Ishikawa (cell line): Measurements from ENCODE around the gene SRPX.

Experiments
- CEBPB ChIP-seq: IDR thresholded peaks from 2 replicates; pipeline ENCODE4 v1.6.1; 2012
- CREB1 ChIP-seq: IDR thresholded peaks from 2 replicates; pipeline ENCODE4 v1.6.1; 2012; ENCODE audit warnings: low read depth
- EP300 ChIP-seq: IDR thresholded peaks from 2 replicates; pipeline ENCODE4 v1.6.1; 2012; ENCODE audit warnings: borderline replicate concordance
- FOXM1 ChIP-seq: IDR thresholded peaks from 2 replicates; pipeline ENCODE4 v1.6.1; 2012; ENCODE audit warnings: low read depth, borderline replicate concordance
- MAX ChIP-seq: IDR thresholded peaks from 2 replicates; pipeline ENCODE4 v1.6.1; 2012
- NFIC ChIP-seq: IDR thresholded peaks from 2 replicates; pipeline ENCODE4 v1.6.1; 2012
- RAD21 ChIP-seq: IDR thresholded peaks from 2 replicates; pipeline ENCODE4 v1.6.1; 2012; ENCODE audit warnings: low read depth
- TAF1 ChIP-seq: IDR thresholded peaks from 2 replicates; pipeline ENCODE4 v1.6.1; 2012; ENCODE audit warnings: low read depth, mild to moderate bottlenecking
- TCF12 ChIP-seq: IDR thresholded peaks from 2 replicates; pipeline ENCODE4 v1.6.1; 2012; ENCODE audit warnings: low read depth
- YY1 ChIP-seq: IDR thresholded peaks from 2 replicates; pipeline ENCODE4 v1.6.1; 2012; ENCODE audit warnings: low read depth
- ZBTB7A ChIP-seq: IDR thresholded peaks from 2 replicates; pipeline ENCODE4 v1.6.1; 2012; ENCODE audit warnings: low read depth
- TF ChIP-seq, protein P1 (sequence below): IDR thresholded peaks from 2 replicates; pipeline ENCODE4 v1.6.1; 2012
- TF ChIP-seq, protein P2 (sequence below): IDR thresholded peaks from 2 replicates; pipeline ENCODE4 v1.6.1; 2012; ENCODE audit warnings: low read depth, mild to moderate bottlenecking

DNA sequence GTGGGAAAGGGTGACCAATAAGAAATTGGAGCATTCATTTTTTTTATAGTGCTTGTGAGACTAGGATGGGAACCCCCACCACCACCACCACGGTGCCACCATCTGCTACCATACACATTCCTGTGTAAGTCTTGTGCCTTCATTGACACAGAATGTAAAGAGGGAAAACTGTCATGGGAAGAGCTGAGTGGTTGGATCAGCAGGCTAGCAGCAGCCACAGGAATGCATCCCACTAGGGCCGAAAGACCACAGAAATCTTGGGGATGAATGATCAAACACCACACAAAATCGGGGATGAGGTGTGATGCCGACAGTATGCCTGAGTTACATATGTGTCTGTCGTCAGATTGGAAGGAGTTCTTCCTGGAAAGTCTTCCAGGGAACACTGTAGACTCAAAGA lies 69.2 kb downstream of the SRPX start:
- no peak for TF ChIP-seq ZBTB7A
- TF ChIP-seq, protein P1, sequence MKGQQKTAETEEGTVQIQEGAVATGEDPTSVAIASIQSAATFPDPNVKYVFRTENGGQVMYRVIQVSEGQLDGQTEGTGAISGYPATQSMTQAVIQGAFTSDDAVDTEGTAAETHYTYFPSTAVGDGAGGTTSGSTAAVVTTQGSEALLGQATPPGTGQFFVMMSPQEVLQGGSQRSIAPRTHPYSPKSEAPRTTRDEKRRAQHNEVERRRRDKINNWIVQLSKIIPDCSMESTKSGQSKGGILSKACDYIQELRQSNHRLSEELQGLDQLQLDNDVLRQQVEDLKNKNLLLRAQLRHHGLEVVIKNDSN = no peak
- no peak for TF ChIP-seq NFIC
- TF ChIP-seq YY1 = no peak
- TF ChIP-seq TAF1 = no peak
- TF ChIP-seq, protein P2, sequence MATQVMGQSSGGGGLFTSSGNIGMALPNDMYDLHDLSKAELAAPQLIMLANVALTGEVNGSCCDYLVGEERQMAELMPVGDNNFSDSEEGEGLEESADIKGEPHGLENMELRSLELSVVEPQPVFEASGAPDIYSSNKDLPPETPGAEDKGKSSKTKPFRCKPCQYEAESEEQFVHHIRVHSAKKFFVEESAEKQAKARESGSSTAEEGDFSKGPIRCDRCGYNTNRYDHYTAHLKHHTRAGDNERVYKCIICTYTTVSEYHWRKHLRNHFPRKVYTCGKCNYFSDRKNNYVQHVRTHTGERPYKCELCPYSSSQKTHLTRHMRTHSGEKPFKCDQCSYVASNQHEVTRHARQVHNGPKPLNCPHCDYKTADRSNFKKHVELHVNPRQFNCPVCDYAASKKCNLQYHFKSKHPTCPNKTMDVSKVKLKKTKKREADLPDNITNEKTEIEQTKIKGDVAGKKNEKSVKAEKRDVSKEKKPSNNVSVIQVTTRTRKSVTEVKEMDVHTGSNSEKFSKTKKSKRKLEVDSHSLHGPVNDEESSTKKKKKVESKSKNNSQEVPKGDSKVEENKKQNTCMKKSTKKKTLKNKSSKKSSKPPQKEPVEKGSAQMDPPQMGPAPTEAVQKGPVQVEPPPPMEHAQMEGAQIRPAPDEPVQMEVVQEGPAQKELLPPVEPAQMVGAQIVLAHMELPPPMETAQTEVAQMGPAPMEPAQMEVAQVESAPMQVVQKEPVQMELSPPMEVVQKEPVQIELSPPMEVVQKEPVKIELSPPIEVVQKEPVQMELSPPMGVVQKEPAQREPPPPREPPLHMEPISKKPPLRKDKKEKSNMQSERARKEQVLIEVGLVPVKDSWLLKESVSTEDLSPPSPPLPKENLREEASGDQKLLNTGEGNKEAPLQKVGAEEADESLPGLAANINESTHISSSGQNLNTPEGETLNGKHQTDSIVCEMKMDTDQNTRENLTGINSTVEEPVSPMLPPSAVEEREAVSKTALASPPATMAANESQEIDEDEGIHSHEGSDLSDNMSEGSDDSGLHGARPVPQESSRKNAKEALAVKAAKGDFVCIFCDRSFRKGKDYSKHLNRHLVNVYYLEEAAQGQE = no peak
- no peak for TF ChIP-seq CEBPB
- TF ChIP-seq MAX = no peak
- no peak for TF ChIP-seq FOXM1
- TF ChIP-seq EP300 = no peak
- TF ChIP-seq TCF12 = no peak
- TF ChIP-seq CREB1 = no peak
- TF ChIP-seq RAD21 = no peak
